ENCODE results near the gene ADAMTS12.
A peak's percentile ranks its signal among the peaks of the same experiment; 100 is the strongest.

The ADAMTS12 gene

GRCh38 chr5:33892620-33893137 lies 889 bp upstream of the ADAMTS12 start:
- WGBS, result 33% methylated on average over 5 of the region's 5 CpGs
- no peak overlapping the region for H2AFZ ChIP-seq (ENCODE audit: low read depth, low read length)

GRCh38 chr5:33891446-33891787 lies 373 bp downstream of the ADAMTS12 start:
- Histone ChIP-seq H3K36me3 (ENCODE audit: control insufficient read depth in 1 of 2, insufficient read depth in 2 of 2, low read depth in 1 of 2, low read length in 2 of 2) (no peaks in the 10 kb centered on the region), H3K27me3 (ENCODE audit: control insufficient read depth in 1 of 2, insufficient read depth in 1 of 2, low read length in 2 of 2) (no peaks in the 10 kb centered on the region), H2BK5ac (ENCODE audit: low read depth, low read length, poor library complexity, severe bottlenecking) (no peak overlapping the region), H3K9ac (ENCODE audit: low read length) (peak overlapping the region; percentile 92), H3K23ac (ENCODE audit: low read length in 2 of 2) (no peak overlapping the region), H3K4ac (ENCODE audit: low read depth in 1 of 2, low read length in 2 of 2) (peak overlapping the region in 1 of 2 experiments; percentile 93), H4K91ac (ENCODE audit: low read length) (no peak overlapping the region), H2BK12ac (ENCODE audit: low read length in 2 of 2) (no peak overlapping the region), H3K4me2 (ENCODE audit: low read length, poor library complexity, severe bottlenecking) (peak overlapping the region; percentile 88), H3K4me1 (ENCODE audit: control insufficient read depth, insufficient read depth, low read depth, low read length) (peaks cover 8% of the 10 kb centered on the region), H3K27ac (ENCODE audit: low read length, poor library complexity, severe bottlenecking) (peak overlapping the region; percentile 85), H2BK15ac (ENCODE audit: low read depth, poor library complexity, severe bottlenecking) (no peak overlapping the region), H3K4me3 (ENCODE audit: insufficient read depth in 1 of 2, low read depth in 1 of 2, low read length in 2 of 2) (peak overlapping the region; percentile 63 to 81), H4K8ac (ENCODE audit: low read length) (peak overlapping the region; percentile 29), H2AFZ (ENCODE audit: low read depth, low read length) (no peak overlapping the region), H3K18ac (ENCODE audit: low read depth in 1 of 2, low read length in 2 of 2) (peak overlapping the region; percentile 91), H3K79me1 (replicated peaks; ENCODE audit: low read length, poor library complexity, severe bottlenecking) (peaks cover 2% of the 10 kb centered on the region), H3K14ac (ENCODE audit: low read length in 2 of 2) (no peak overlapping the region), H3K9me3 (ENCODE audit: control insufficient read depth, low read length) (no peaks in the 10 kb centered on the region), H2AK5ac (ENCODE audit: low read length, severe bottlenecking) (peak overlapping the region; percentile 8), H2BK120ac (ENCODE audit: low read depth, low read length) (peak overlapping the region; percentile 64)
- no peak for DNase-seq
- WGBS, result 0% methylated on average over 5 of the region's 6 CpGs

More at GRCh38 chr5:33892620-33893137, 889 bp upstream of the ADAMTS12 start:
- Histone ChIP-seq H2BK15ac (ENCODE audit: low read depth, poor library complexity, severe bottlenecking) (peak overlapping the region; percentile 96), H3K4me1 (ENCODE audit: control insufficient read depth, insufficient read depth, low read depth, low read length) (peaks cover 8% of the 10 kb centered on the region), H3K4me2 (ENCODE audit: low read length, poor library complexity, severe bottlenecking) (peak overlapping the region; percentile 88), H2BK12ac (ENCODE audit: low read length in 2 of 2) (peak overlapping the region; percentile 24 to 41), H3K9ac (ENCODE audit: low read length) (peak overlapping the region; percentile 69), H2BK5ac (ENCODE audit: low read depth, low read length, poor library complexity, severe bottlenecking) (peak overlapping the region; percentile 96), H4K91ac (ENCODE audit: low read length) (peak overlapping the region; percentile 35), H3K23ac (ENCODE audit: low read length in 2 of 2) (no peak overlapping the region), H2BK120ac (ENCODE audit: low read depth, low read length) (no peak overlapping the region), H2AK5ac (ENCODE audit: low read length, severe bottlenecking) (peak overlapping the region; percentile 83), H3K4me3 (ENCODE audit: insufficient read depth in 1 of 2, low read depth in 1 of 2, low read length in 2 of 2) (peak overlapping the region in 1 of 2 experiments; percentile 71), H3K27me3 (ENCODE audit: control insufficient read depth in 1 of 2, insufficient read depth in 1 of 2, low read length in 2 of 2) (no peaks in the 10 kb centered on the region), H3K9me3 (ENCODE audit: control insufficient read depth, low read length) (no peaks in the 10 kb centered on the region), H3K79me1 (replicated peaks; ENCODE audit: low read length, poor library complexity, severe bottlenecking) (peaks cover 2% of the 10 kb centered on the region), H4K8ac (ENCODE audit: low read length) (peak overlapping the region; percentile 38), H3K14ac (ENCODE audit: low read length in 2 of 2) (no peak overlapping the region), H3K4ac (ENCODE audit: low read depth in 1 of 2, low read length in 2 of 2) (peak overlapping the region in 1 of 2 experiments; percentile 73), H3K36me3 (ENCODE audit: control insufficient read depth in 1 of 2, insufficient read depth in 2 of 2, low read depth in 1 of 2, low read length in 2 of 2) (no peaks in the 10 kb centered on the region), H3K27ac (ENCODE audit: low read length, poor library complexity, severe bottlenecking) (peak overlapping the region; percentile 98), H3K18ac (ENCODE audit: low read depth in 1 of 2, low read length in 2 of 2) (peak overlapping the region in 1 of 2 experiments; percentile 81)
- peak; percentile 76 for DNase-seq

- 33% methylated on average over 12 of the region's 12 CpGs for WGBS
- peak overlapping the region; percentile 85 for H3K27ac ChIP-seq (ENCODE audit: low read length, poor library complexity, severe bottlenecking)
- peak overlapping the region; percentile 38 for H4K8ac ChIP-seq (ENCODE audit: low read length)
- H3K4ac ChIP-seq (ENCODE audit: low read depth in 1 of 2, low read length in 2 of 2), result no peak overlapping the region
- H2BK5ac ChIP-seq (ENCODE audit: low read depth, low read length, poor library complexity, severe bottlenecking), result no peak overlapping the region
- peak overlapping the region in 1 of 2 experiments; percentile 80 for H3K14ac ChIP-seq (ENCODE audit: low read length in 2 of 2)
- H3K79me1 ChIP-seq (replicated peaks; ENCODE audit: low read length, poor library complexity, severe bottlenecking), result peaks cover 2% of the 10 kb centered on the region
- H3K9me3 ChIP-seq (ENCODE audit: control insufficient read depth, low read length), result no peaks in the 10 kb centered on the region
- no peak overlapping the region for H2AK5ac ChIP-seq (ENCODE audit: low read length, severe bottlenecking)
- no peak overlapping the region for H2BK120ac ChIP-seq (ENCODE audit: low read depth, low read length)
- H3K27me3 ChIP-seq (ENCODE audit: control insufficient read depth in 1 of 2, insufficient read depth in 1 of 2, low read length in 2 of 2), result no peaks in the 10 kb centered on the region
- H3K4me2 ChIP-seq (ENCODE audit: low read length, poor library complexity, severe bottlenecking), result peak overlapping the region; percentile 88
- H3K9ac ChIP-seq (ENCODE audit: low read length), result peak overlapping the region; percentile 92
- peak; percentile 71 for DNase-seq
- H3K4me1 ChIP-seq (ENCODE audit: control insufficient read depth, insufficient read depth, low read depth, low read length), result peaks cover 8% of the 10 kb centered on the region
- peak overlapping the region; percentile 64 to 78 for H3K18ac ChIP-seq (ENCODE audit: low read depth in 1 of 2, low read length in 2 of 2)
- no peak overlapping the region for H2AFZ ChIP-seq (ENCODE audit: low read depth, low read length)
- no peak overlapping the region for H2BK12ac ChIP-seq (ENCODE audit: low read length in 2 of 2)
- peak overlapping the region; percentile 35 for H4K91ac ChIP-seq (ENCODE audit: low read length)
- peaks cover 0 to 3% of the 10 kb centered on the region in 2 experiments for H3K36me3 ChIP-seq (ENCODE audit: control insufficient read depth in 1 of 2, insufficient read depth in 2 of 2, low read depth in 1 of 2, low read length in 2 of 2)
- H3K4me3 ChIP-seq (ENCODE audit: insufficient read depth in 1 of 2, low read depth in 1 of 2, low read length in 2 of 2), result peak overlapping the region; percentile 51 to 81
- H3K23ac ChIP-seq (ENCODE audit: low read length in 2 of 2), result peak overlapping the region in 1 of 2 experiments; percentile 0
- H2BK15ac ChIP-seq (ENCODE audit: low read depth, poor library complexity, severe bottlenecking), result no peak overlapping the region
Measured at GRCh38 chr5:33890131-33891032, 1.4 kb downstream of the ADAMTS12 start.

DNA sequence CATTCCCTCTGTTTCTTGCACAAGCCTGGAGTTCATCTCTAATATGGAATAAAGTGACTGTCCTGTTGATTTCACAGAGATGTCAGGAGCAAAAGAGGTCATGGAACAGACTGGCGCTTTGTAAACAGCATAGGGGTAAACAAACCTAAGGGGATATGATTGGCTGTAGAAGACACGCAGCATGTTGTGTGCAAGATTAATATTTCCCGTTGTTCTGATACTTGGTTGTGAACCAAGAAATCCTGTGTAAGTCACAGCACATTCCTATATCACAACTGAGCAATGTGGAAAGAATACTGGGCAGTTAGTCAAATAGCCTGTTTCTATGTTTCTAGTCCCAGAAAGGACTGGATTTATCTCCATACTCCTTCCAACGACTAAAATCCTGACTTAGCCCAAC lies 3.2 kb downstream of the ADAMTS12 start:
- peak overlapping the region; percentile 92 for H3K9ac ChIP-seq (ENCODE audit: low read length)
- H3K4ac ChIP-seq (ENCODE audit: low read depth in 1 of 2, low read length in 2 of 2), result peak overlapping the region in 1 of 2 experiments; percentile 36
- H4K8ac ChIP-seq (ENCODE audit: low read length), result no peak overlapping the region
- H2BK5ac ChIP-seq (ENCODE audit: low read depth, low read length, poor library complexity, severe bottlenecking), result no peak overlapping the region
- no peak overlapping the region for H3K27ac ChIP-seq (ENCODE audit: low read length, poor library complexity, severe bottlenecking)
- peaks cover 8% of the 10 kb centered on the region for H3K79me1 ChIP-seq (replicated peaks; ENCODE audit: low read length, poor library complexity, severe bottlenecking)
- H4K91ac ChIP-seq (ENCODE audit: low read length), result no peak overlapping the region
- no peak overlapping the region for H2AK5ac ChIP-seq (ENCODE audit: low read length, severe bottlenecking)
- peaks cover 4 to 6% of the 10 kb centered on the region in 2 experiments for H3K36me3 ChIP-seq (ENCODE audit: control insufficient read depth in 1 of 2, insufficient read depth in 2 of 2, low read depth in 1 of 2, low read length in 2 of 2)
- H3K4me2 ChIP-seq (ENCODE audit: low read length, poor library complexity, severe bottlenecking), result no peak overlapping the region
- no peak overlapping the region for H3K23ac ChIP-seq (ENCODE audit: low read length in 2 of 2)
- H3K9me3 ChIP-seq (ENCODE audit: control insufficient read depth, low read length), result no peaks in the 10 kb centered on the region
- peaks cover 8% of the 10 kb centered on the region for H3K4me1 ChIP-seq (ENCODE audit: control insufficient read depth, insufficient read depth, low read depth, low read length)
- H3K27me3 ChIP-seq (ENCODE audit: control insufficient read depth in 1 of 2, insufficient read depth in 1 of 2, low read length in 2 of 2), result no peaks in the 10 kb centered on the region
- DNase-seq, result peak; percentile 69
- H3K14ac ChIP-seq (ENCODE audit: low read length in 2 of 2), result no peak overlapping the region
- no peak overlapping the region for H2AFZ ChIP-seq (ENCODE audit: low read depth, low read length)
- H3K4me3 ChIP-seq (ENCODE audit: insufficient read depth in 1 of 2, low read depth in 1 of 2, low read length in 2 of 2), result peak overlapping the region in 1 of 2 experiments; percentile 81
- H2BK12ac ChIP-seq (ENCODE audit: low read length in 2 of 2), result no peak overlapping the region
- H2BK120ac ChIP-seq (ENCODE audit: low read depth, low read length), result peak overlapping the region; percentile 45
- H3K18ac ChIP-seq (ENCODE audit: low read depth in 1 of 2, low read length in 2 of 2), result peak overlapping the region in 1 of 2 experiments; percentile 54
- no peak overlapping the region for H2BK15ac ChIP-seq (ENCODE audit: low read depth, poor library complexity, severe bottlenecking)
- WGBS, result 65% methylated on average over 4 of the region's 4 CpGs

Measured in mesenchymal stem cell (in vitro differentiated cells and primary cell).